GM18498 (cell line): ENCODE data around the gene PYGO2.
"Not testable (repeated sequence)": the region's sequence is repeated elsewhere in the genome, so short reads cannot be mapped to it uniquely, and the experiment has no call there.

Experiments
- ATAC-seq: cut with Tn5 transposase; IDR thresholded peaks from one replicate; pipeline ENCODE4 v1.9.1; 2021; ENCODE audit warnings: mild to moderate bottlenecking, moderate library complexity; ENCODE audit not compliant: unreplicated experiment

Gene PYGO2

DNA sequence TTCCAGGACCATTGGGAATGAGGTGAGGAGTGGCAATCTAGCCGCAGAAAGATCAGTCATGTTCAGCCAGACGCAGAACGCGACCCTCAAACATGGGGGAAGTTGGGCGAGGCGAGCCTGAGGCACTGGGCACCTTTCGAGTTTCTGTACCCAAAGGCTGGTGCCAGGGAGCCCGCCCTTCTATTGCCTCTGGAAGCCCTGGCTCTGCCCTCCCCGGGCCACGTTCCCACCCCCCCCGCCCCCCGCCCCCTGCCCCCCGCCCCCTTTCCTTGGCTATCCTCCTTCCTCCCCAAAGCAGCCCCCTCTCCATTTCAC, 38.8 kb upstream of the PYGO2 start:
- no peak for ATAC-seq

- no peak for ATAC-seq
Observed at GRCh38 chr1:154999571-155000410, 38.2 kb upstream of the PYGO2 start.

DNA sequence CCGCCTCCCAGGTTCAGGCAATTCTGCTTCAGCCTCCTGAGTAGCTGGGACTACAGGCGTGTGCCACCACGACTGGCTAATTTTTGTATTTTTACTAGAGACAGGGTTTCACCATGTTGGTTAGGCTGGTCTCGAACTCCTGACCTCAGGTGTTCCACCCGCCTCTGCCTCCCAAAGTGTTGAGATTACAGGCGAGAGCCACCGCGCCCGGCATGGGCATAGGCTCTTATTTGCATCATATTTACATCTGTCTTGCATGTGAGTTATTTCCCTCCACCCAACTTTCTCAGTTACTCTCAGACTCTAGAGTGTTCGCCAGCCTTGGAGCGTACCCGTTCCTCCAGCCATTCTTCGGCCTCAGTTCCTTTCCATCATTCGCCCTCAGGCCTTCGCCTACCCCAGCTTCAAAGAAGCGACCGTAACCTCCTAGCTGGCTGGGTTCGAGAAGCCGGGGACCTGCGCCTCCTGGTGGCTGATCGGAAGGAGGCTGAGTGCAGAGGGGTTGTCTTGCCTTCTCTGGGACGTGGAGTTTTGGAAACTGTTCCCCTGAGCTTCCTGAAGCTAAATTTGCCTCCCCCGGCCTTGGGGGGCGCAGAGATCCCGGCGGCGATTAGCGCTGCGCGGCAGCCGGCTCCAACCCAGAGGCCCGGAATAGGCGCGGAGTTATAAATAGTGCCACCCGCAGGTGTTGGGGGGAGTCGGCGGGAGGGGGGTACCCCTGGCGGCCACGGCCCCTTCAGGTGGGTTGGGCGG, 37.4 kb upstream of the PYGO2 start:
- no peak for ATAC-seq

GRCh38 chr1:154998201-154998780, 36.7 kb upstream of the PYGO2 start:
- no peak for ATAC-seq

DNA sequence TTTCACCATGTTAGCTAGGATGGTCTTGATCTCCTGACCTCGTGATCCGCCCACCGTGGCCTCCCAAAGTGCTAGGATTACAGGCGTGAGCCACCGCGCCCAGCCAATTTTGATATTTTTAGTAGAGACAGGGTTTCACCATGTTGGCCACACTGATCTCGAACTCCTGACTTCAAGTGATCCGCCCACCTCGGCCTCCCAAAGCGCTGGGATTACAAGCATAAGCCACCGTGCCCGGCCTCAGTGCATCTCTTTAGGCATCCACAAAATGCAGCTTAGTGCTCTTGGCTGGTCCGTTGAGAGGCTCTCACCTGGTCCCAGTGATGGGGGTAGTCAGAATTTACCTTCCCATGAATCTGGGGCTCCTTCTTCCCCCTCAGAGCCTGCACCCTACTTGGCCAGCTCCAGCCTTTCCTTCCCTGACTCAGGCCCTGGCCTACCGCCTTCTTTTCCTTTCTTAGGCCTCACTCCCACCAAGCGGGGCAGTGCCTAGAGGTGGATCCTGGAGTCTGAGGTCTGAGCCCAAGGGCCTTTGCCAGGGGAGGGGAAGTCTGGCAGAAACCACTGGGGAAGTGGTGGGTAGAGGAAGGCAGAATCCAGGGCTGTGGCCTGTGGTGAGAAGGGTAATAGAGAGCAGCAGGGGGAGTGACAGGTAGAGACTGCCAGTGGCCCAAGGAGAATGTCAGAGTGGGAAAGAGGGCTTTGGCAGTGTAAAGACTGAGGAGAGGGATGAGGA, 35.6 kb upstream of the PYGO2 start:
- ATAC-seq: no peak

DNA sequence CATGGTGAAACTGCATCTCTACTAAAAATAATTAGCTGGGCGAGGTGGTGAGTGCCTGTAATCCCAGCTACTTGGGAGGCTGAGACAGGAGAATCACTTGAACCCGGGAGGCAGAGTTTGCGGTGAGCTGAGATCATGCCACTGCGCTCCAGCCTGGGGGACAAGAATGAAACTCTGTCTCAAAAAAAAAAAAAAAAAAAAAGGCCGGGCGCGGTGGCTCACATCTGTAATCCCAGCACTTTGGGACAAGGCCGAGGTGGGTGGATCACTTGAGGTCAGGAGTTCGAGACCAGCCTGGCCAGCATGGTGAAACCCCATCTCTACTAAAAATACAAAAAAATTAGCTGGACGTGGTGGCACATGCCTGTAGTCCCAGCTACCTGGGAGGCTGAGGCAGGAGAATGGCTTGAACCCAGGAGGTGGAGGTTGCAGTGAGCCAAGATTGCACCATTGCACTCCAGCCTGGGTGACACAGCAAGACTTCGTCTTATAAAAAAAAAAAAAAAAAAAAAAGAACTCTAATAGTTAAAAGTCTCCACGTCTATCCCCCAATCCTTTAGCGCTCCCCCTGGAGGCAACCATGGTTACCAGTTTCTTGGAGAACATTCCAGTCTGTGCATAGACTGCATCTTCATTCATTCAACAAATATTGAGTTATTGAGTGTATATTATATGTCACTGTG, 33.9 kb upstream of the PYGO2 start:
- not testable (repeated sequence) for ATAC-seq

DNA sequence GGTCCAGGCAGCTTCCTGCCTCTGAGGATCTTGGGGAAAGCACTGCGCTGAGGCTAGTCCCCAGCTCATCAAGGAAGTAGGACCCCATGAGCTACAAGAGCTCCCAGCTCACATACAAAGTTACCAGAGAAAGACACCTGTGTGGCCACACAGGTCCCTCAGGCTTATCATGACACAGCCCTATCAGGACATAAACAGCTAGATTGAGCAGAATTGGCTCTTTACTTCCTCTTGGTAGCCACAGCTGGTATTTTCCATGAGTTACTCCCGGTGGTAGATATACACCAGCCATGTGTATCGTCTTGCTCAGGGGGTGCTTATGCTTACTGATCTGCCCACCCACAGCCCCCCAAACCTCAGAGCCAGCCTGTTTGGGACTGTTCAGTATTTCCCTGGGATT, 33.0 kb upstream of the PYGO2 start:
- no peak for ATAC-seq

DNA sequence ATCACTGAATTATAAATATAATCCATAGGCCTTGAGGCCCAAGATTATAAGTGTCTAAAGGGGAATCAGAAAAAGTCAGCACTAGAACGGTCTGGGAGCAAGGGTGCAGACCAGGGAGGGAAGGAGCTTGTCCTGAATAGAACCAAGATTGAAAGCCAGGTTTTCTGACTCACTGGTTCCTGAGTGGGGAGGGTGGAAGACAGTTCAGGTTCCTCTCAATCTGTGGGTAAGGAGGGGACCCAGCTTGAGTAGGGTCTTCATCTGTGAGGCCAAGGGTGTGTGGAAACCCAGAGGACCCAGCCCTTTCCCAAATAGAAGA, 32.6 kb upstream of the PYGO2 start:
- no peak for ATAC-seq

DNA sequence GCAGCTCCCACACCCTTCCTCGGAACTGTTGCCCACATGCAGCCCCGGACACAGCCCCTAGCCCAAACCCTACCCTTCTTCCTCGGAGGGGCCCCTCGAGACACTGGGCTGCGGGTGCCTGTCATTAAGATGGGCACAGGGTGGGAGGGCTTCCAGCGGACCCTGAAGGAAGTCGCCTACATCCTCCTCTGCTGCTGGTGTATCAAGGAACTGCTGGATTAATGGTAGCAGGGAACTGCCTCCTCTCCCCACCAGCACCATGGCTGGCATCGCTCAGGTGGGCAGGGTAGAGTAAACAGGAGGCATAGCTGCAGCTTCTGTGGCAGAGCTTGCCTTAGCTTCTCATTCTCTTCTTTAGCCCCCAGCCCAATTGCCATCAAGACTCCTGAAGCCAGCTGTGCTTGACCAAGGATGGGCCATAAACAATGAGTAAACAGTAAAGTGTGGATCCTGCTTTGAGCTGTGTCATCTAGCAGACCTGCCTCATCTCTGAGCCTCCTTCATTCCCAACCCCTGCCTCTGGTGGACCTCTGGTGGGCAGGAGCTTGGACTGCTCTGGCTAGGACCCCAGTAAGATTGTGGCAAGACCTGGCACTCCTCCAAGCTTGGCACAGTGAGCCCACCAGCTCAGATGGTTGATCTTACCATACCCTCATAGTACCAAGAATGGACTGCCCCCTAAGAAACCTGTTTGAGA, 32.1 kb upstream of the PYGO2 start, which contains the start of gene LENEP:
TSS of gene LENEP (plus strand) at position 15 of the 697 bp plus-strand sequence. CDS start at position 37, 22 bp downstream.
- no peak for ATAC-seq

DNA sequence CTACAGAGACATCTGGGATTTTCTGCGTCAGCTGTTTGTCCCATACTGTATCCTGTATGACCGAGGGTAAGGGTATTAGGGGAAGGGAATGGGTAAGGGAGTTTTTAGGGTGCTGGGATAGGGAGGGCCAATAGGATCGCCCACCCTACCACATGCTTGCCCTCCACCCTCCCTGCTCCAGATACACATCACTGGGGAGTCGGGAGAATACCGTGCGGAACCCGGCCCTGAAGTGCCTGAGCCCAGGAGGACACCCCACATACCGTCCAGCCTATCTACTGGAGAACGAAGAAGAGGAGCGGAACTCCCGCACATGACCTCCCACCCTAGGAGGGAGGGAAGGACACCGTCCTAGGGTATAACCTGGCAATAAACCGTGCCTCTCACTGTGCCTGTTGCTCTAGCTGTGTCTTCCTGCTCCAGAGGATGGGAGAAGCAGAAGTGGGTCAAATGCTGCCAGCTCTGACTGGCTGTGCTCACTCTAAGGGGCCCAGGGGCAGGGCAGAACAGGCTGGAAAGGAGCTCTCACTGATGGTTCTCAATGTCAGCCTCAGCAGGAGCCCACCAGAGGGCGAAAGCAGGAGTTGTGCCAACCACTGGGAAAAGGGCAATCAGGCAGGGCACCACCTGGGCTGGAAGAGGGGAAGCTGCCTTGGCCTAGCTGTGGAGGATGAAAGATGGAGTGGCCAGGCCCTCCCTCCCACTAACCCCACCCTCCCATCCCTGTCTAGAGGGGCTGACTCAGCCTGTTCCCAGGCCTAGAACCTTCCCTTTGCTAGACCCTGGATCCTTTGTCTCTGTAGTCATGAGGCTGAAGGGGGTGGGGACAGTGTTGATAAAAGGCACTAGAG, 31.4 kb upstream of the PYGO2 start:
- ATAC-seq: no peak

DNA sequence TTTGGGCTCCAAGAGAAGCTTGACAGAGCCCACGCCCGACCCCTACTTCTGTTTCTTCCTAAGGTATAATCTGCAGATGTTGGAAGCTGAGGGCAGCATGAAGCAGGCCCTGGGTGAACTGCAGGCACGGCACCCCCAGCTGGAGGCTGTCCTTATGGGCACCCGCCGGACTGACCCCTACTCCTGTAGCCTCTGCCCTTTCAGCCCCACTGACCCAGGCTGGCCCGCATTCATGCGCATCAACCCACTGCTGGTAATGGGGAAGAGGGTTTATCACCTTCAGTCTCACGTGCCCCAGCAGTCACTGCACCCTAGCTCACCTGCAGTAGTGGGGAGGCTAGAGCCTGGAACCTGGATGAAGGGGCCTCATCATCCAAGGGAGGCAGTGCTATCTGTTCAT, 28.7 kb upstream of the PYGO2 start:
- ATAC-seq: no peak

- no peak for ATAC-seq
Observed at GRCh38 chr1:154989195-154989860, 27.7 kb upstream of the PYGO2 start.

GRCh38 chr1:154988058-154988954, 26.7 kb upstream of the PYGO2 start:
- no peak for ATAC-seq

DNA sequence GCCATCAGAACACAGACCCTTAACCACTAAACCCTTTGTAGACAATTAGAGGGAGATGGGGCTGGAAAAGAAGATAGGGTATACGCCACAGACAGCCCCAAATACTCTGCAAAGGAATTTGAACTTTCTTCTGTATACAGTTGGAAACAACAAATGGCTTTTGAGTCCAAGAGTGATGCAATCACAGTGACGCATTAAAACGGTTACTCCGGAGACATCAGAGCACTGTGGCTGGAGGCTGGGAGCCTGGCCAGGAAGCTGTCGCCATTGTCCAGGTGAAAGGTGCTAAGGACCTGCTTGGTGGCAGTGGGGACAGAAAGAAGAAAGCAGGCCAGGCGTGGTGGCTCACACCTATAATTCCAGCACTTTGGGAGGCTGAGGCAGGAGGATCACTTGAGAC, 25.7 kb upstream of the PYGO2 start:
- ATAC-seq: no peak

DNA sequence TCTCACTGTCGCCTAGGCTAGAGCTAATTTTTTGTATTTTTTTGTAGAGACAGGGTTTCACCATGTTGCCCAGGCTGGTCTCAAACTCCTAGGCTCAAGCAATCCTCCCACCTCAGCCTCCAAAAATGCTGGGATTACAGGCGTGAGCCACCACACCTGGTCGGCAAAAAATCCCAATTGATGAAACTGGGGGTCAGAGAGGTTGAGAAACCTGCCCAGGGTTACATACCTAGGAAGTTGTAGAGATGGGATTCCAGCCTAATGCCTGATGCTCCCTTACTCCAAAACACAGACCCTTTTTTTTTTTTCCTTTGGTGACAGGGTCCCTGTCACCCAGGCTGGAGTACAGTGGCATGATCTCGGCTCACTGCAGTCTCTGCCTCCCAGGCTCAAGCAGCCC, 25.2 kb upstream of the PYGO2 start:
- ATAC-seq: not testable (repeated sequence)

- no peak for ATAC-seq
Observed at GRCh38 chr1:154983776-154984466, 22.3 kb upstream of the PYGO2 start.
